ENCODE results near the gene LRRC8B. TPM values are rescaled to one million over a fixed set of nuclear protein-coding genes. Genes with fewer than 3 reads are reported as not detected.
"Not testable (repeated sequence)": the region's sequence is repeated elsewhere in the genome, so short reads cannot be mapped to it uniquely, and the experiment has no call there.

Gene LRRC8B
- total RNA-seq, 1 donor from 2014 or later = 12.5 TPM

- Mint-ChIP-seq H3K36me3 (no peaks in the 10 kb centered on the region), H3K27me3 (ENCODE audit: low read depth) (no peaks in the 10 kb centered on the region), H3K9me3 (peaks cover 11% of the 10 kb centered on the region), H3K27ac (peak overlapping the region; percentile 50), H3K4me1 (peaks cover 11% of the 10 kb centered on the region), H3K4me3 (no peak overlapping the region)
- no peak for TF ChIP-seq CTCF (IDR thresholded peaks at IDR 0.05; ENCODE audit: unreplicated experiment)
- DNase-seq (ENCODE audit: low spot score in 2 of 2, unreplicated experiment in 2 of 2) = no peak
These were observed 6.4 kb upstream of the LRRC8B start for GRCh38 chr1:89518221-89518631.

GRCh38 chr1:89519779-89520358 is 4.8 kb upstream of the LRRC8B start:
- peaks cover 3% of the 10 kb centered on the region for H3K9me3 Mint-ChIP-seq
- no peaks in the 10 kb centered on the region for H3K27me3 Mint-ChIP-seq (ENCODE audit: low read depth)
- no peak overlapping the region for H3K27ac Mint-ChIP-seq
- TF ChIP-seq CTCF (IDR thresholded peaks at IDR 0.05; ENCODE audit: unreplicated experiment) = peak; percentile 45
- H3K4me1 Mint-ChIP-seq = peaks cover 18% of the 10 kb centered on the region
- H3K4me3 Mint-ChIP-seq = no peak overlapping the region
- no peaks in the 10 kb centered on the region for H3K36me3 Mint-ChIP-seq
- DNase-seq (ENCODE audit: low spot score in 2 of 2, unreplicated experiment in 2 of 2) = no peak

DNA sequence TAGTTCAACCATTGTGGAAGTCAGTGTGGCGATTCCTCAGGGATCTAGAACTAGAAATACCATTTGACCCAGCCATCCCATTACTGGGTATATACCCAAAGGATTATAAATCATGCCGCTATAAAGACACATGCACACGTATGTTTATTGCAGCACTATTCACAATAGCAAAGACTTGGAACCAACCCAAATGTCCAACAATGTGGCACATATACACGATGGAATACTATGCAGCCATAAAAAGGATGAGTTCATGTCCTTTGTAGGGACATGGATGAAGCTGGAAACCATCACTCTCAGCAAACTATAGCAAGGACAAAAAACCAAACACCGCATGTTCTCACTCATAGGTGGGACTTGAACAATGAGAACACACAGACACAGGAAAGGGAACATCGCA is 2.7 kb upstream of the LRRC8B start:
- H3K36me3 Mint-ChIP-seq; DNase-seq (ENCODE audit: low spot score in 2 of 2, unreplicated experiment in 2 of 2); H3K9me3 Mint-ChIP-seq; H3K4me3 Mint-ChIP-seq; H3K27ac Mint-ChIP-seq; H3K27me3 Mint-ChIP-seq (ENCODE audit: low read depth): not testable (repeated sequence)
- H3K4me1 Mint-ChIP-seq = peaks cover 32% of the 10 kb centered on the region

GRCh38 chr1:89523572-89524368 is 859 bp upstream of the LRRC8B start:
- Mint-ChIP-seq H3K27ac (peak overlapping the region; percentile 11), H3K36me3 (no peaks in the 10 kb centered on the region), H3K27me3 (ENCODE audit: low read depth) (no peaks in the 10 kb centered on the region), H3K9me3 (peaks cover 3% of the 10 kb centered on the region), H3K4me1 (peaks cover 26% of the 10 kb centered on the region), H3K4me3 (peak overlapping the region; percentile 75)
- TF ChIP-seq CTCF (IDR thresholded peaks at IDR 0.05; ENCODE audit: unreplicated experiment) = no peak
- peak in 1 of 2 experiments; percentile 39 for DNase-seq (ENCODE audit: low spot score in 2 of 2, unreplicated experiment in 2 of 2)

- no peaks in the 10 kb centered on the region for H3K36me3 Mint-ChIP-seq
- peak overlapping the region; percentile 75 for H3K4me3 Mint-ChIP-seq
- no peaks in the 10 kb centered on the region for H3K27me3 Mint-ChIP-seq (ENCODE audit: low read depth)
- H3K9me3 Mint-ChIP-seq = peaks cover 3% of the 10 kb centered on the region
- H3K4me1 Mint-ChIP-seq = peaks cover 25% of the 10 kb centered on the region
- peak overlapping the region; percentile 62 for H3K27ac Mint-ChIP-seq
- no peak for TF ChIP-seq CTCF (IDR thresholded peaks at IDR 0.05; ENCODE audit: unreplicated experiment)
- DNase-seq (ENCODE audit: low spot score in 2 of 2, unreplicated experiment in 2 of 2) = peak; percentile 20 to 56
These were observed 683 bp downstream of the LRRC8B start for GRCh38 chr1:89525169-89525855.

- H3K36me3 Mint-ChIP-seq = no peaks in the 10 kb centered on the region
- H3K27ac Mint-ChIP-seq = no peak overlapping the region
- no peak for TF ChIP-seq CTCF (IDR thresholded peaks at IDR 0.05; ENCODE audit: unreplicated experiment)
- DNase-seq (ENCODE audit: low spot score in 2 of 2, unreplicated experiment in 2 of 2) = no peak
- H3K4me3 Mint-ChIP-seq = no peak overlapping the region
- H3K27me3 Mint-ChIP-seq (ENCODE audit: low read depth) = no peaks in the 10 kb centered on the region
- H3K9me3 Mint-ChIP-seq = peaks cover 3% of the 10 kb centered on the region
- H3K4me1 Mint-ChIP-seq = peaks cover 38% of the 10 kb centered on the region
These were observed 2.6 kb downstream of the LRRC8B start for GRCh38 chr1:89527256-89527655.

Data from mesothelial cell of epicardium (in vitro differentiated cells).